ENCODE measurements around the gene TNNI3K. TPM values are rescaled to one million over a fixed set of nuclear protein-coding genes. Genes with fewer than 3 reads are reported as not detected.

The TNNI3K gene, protein sequence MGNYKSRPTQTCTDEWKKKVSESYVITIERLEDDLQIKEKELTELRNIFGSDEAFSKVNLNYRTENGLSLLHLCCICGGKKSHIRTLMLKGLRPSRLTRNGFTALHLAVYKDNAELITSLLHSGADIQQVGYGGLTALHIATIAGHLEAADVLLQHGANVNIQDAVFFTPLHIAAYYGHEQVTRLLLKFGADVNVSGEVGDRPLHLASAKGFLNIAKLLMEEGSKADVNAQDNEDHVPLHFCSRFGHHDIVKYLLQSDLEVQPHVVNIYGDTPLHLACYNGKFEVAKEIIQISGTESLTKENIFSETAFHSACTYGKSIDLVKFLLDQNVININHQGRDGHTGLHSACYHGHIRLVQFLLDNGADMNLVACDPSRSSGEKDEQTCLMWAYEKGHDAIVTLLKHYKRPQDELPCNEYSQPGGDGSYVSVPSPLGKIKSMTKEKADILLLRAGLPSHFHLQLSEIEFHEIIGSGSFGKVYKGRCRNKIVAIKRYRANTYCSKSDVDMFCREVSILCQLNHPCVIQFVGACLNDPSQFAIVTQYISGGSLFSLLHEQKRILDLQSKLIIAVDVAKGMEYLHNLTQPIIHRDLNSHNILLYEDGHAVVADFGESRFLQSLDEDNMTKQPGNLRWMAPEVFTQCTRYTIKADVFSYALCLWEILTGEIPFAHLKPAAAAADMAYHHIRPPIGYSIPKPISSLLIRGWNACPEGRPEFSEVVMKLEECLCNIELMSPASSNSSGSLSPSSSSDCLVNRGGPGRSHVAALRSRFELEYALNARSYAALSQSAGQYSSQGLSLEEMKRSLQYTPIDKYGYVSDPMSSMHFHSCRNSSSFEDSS
- total RNA-seq, result 1.5 and 3.9 TPM in 2 replicates

DNA sequence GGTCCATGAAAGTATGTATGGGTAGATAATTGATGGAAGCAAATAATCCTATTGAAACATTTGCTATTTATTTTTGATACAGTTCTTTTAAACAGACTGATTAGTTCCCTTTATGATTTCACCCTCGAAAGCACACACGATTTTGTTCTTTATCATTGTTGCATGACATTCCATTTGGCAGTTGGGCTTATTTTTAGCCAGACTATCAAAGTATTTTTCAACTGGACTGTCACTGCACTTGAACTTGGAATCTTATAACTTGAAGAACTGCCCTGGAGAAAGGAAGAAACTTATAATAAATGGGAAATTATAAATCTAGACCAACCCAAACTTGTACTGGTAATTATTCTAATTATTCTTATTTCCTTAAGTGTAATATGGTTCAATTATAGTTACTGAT, at the start of gene TNNI3K:
TNNI3K (plus strand) TSS at position 235 of the 400 bp plus-strand sequence; CDS start at position 300, 65 bp downstream.

DNA sequence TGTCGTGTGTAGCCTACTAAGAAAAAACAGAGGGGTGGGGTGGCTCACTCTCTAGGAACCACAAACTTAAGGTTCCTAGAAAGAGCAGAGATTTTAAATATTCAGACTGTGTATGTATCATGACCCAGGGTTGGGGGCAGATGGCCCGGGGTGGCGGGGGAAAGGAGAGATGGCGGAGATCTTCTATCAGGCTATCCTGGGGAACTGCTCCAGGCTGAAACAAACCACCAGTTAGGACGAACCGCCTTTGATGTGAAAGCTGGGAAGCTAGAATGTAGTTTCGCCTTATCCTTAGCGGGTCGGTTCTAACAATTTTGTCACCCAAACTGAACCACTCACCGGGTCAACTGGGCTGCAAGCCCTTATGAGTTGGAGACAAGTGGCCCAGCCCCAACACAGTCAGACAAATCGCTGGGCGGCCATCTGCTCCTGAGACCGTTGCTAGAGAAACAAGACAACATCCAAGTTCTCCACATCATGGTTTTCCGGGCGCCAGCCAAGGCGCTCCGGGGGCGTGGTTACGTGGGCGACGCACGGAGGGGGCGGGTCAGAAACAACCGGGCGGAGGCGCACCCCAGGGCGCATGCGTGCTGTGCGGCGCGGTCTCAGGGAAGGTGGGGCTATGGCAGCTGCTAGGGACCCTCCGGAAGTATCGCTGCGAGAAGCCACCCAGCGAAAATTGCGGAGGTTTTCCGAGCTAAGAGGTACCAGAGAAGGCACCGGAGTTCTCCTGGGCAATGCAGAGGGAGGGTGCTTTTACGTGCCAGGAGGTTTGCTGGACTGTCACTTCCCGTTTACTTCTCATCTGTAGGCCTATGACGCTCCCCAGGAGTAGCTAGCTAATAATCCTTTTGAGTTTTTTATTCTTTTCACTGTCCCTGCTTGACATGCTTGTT, 37.3 kb upstream of the TNNI3K start, which contains the start of the genes FPGT and LRRIQ3:
FPGT (plus strand) TSS at position 586 of the 896 bp plus-strand sequence; CDS start at position 623, 37 bp downstream.
LRRIQ3 (minus strand) TSS at position 520 of the 896 bp plus-strand sequence. CDS start 14,492 bp downstream, outside the sequence.

DNA sequence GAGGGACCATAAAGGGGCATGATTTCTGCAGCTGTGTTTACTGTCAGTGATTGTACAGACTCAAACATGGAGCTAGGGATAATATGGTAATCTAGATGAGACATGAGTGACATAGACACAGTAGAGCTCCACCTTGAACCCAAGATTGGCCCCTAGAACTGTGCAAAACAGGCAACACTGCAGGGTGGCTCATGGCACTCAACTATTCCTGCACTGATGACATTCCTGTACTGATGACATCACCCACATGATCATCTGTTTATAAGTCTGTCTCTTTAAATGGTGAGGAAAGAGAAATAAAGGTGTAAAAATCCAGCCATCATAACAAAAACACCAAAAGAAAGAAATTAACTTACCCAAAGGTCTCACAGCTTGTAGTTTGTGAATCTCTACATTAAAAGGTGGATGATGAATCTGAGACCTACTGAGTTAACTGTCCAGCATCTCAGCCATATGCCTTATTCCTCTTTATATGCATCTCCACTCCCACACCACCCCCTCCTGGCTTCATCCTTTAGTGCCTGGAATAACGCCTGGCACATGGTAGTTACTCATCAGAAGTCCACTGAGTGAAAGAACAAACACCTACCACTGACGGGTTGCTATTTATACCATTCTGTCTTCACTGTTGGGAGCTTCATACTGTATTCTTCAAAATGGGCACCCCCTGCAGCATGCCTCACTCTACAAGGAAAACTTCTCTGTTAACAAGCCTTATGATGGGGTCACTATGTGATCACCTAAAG, 277.2 kb downstream of the TNNI3K start, which contains the start of gene LRRC53:
LRRC53 (minus strand) TSS at position 442 of the 746 bp plus-strand sequence. CDS start 29,262 bp downstream, outside the sequence.

Other genes with a start within 250 kb of the TNNI3K start
- 0.77 and 1.1 TPM in 2 replicates for gene LRRIQ3, start 37.2 kb upstream of the TNNI3K start, total RNA-seq
- gene FPGT, start 37.1 kb upstream of the TNNI3K start, total RNA-seq, result 9.9 and 14.3 TPM in 2 replicates